ENCODE results near the gene CLCN2.
A peak's percentile ranks its signal among the peaks of the same experiment; 100 is the strongest.

The CLCN2 gene

DNA sequence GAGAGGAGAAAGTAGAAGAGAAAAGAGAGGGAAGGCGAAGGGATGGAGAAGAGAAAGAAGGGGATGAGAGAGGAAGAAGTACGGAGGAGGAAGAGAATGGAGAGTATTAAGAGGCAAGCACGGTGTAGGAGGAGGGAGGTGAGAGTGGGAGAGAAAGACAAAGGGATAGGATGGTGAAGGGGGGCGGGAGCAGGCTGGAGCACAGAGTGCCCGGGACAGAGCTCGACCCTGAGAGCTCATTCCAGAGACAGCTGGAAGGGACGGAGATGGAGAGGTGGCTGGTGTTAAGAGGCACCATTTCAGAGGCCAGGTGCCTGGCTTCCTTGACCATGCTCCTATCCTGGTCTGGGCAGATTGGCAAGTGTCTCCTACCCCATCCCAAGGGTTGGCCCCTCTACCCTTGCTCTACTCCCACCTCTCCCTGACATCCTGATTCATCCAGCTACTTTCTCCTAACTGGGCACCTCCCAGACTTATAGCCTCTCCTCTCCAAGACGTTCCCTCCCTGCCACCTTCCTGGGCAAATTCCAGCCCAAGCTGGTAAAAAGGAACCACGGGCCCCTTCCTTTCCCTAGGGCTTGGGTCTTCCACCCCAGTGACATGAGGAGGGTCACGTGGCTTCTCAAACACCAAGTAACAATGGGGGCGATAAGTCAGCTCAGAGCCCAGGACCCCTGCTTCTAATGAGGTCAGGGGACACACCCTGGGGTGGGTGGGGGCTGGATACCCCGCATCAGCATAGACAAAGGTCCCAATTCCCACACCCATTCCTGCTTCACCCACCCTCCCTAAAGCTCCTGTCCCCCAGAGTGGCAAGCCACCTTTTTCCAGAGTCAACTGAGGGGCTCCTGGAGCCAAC, 1.1 kb downstream of the CLCN2 start:
- no peak for DNase-seq (ENCODE audit: low read depth)

DNA sequence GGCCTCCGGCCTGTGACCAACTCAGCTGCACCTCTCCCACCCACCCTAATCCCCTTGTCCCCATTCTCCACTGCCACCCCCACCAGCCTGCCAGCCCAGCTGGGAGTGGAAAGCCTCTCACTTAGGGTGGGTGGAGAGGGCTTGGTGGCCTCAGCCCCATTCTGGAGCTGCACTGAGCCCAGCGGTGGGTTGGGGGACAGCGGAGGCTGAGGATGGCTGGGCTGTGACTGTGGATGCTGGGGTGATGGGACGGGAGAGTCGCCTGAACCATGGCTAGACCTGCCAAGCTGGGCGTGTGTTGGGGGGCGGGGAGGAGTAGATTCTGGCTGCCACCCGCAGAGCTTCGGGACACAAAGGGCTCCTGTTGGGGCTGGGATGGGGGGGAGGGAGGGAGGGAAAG, 1.8 kb downstream of the CLCN2 start:
- no peak for DNase-seq (ENCODE audit: low read depth)

DNA sequence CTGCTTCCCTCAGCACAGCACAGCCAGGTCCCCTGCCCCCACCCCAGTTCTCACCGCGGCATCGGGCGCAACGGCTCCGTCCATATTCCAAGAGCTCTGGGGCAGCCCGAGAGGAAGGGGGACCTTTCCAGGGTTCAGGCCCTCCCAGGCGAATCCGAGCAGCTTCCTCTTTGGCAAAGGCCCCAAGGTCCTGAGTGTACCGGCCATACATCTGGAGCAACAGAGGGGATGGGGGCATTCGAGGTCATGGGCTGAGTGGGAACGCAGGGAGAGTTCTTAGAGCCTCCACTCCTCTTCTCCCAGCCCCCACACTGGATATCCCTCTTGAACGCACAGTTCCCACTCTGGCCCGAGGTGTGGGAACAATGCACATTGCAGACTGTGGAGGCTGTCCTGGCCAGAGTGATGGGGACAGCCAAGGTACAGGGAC, 2.5 kb downstream of the CLCN2 start:
- DNase-seq (ENCODE audit: low read depth) = no peak

DNA sequence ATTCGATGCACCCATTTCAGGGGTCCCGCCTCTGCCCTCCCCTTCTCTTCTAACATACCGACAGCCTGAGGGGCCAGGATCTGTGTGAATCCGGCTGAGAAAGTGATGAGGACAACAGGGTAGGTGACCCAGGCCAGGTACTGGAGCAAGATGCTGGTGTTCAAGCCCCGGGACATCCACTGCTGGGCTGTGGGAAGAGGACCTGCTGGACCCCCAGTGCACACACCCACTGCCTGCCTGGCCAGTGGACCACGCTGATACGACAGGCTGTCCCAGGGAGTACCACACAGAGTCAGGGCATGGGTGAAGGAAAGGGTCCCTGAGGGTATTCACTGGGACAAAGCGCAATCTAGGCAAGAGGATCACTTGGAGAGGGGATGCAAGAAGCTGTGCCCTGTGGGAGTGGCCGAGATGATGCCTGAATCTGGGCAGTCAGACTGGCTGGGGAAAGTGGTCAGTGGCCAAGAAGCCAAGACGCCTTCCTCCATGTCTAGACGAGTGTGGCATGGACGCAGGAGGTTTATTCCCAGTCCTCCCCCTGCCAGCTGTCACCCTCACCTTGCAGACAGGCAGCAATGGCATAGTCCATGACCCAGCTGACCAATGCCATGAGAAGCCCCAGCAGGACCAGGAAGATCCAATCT, 3.2 kb downstream of the CLCN2 start:
- DNase-seq (ENCODE audit: low read depth) = no peak

DNA sequence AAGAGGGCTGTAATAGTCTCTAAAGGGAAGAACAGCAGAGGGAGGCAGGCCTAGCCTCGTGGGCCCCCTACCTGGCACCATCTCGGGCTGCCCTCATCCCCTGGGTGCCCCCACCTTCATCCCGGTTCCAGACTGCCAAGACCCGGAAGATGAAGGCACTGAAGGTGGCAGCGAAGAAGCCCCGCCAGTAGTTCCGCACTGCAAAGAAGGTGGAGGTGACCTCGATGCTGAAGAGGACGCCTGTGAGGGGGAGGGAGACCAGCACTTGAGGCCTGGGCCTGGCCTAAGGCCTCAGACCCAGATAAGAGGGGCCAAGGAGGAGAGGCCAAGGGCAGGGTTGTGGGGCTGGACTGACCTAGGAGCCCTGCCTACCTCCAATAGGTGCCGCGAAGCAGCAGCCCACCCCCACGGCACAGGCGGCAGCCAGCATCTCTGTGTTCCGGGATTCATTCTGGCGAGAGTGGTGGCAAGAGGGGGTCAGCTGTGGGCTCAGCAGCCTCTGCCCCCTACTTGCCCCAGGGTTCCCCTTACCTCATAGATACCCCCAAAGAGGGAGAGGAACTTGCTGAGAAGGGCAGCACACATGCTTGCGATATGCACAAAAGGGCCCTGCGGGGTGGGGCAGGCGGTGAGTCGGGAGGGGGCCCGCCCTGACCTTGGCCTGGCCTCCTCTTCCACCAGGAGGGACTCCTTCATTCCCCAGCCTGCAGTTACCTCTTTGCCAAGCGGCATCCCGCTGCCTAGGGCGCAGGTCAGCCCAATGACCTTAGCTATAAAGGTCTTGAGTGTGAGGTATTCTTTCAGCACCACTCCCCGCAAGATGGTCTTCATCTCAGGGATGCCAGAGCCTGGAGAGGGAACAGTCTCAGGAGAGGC, 3.9 kb downstream of the CLCN2 start:
- no peak for DNase-seq (ENCODE audit: low read depth)

DNA sequence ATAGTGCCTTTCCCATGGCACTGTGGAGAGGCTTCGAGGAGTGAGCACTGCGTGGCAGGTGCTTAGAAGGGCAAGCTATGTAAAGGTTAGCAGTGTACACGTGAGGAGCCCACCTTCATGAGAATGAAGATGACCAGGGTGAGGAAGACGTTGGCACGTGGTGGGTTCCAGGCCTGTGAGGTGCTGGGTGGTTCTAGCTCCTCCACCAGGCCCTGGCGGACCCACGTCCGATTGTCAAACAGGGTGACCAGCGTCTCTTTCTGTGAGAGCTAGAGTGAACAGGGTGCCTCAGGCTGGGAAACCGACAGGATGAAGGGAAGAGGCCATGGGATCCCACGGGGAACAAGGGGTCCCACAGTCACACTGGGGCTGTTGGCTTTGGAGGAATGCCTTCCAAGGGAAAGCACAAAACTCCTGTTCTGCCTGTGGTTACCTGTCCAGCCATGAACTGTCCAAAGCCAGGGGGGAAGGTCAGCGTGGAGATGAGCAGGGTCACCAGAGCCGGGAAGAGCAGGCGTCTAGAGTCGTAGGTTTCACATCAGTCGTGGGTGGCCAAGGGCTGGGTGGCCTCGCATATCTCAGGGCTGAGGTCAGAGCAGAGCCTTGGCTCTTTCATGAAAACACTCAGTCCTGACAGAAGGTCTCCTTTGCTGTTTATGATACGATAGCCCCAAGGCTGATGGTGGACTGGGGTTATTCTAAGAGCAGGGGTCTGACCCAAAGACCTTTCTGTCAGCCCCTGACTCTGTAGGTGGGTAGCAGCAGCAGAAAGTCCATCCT, 6.0 kb downstream of the CLCN2 start:
- no peak for DNase-seq (ENCODE audit: low read depth)

DNA sequence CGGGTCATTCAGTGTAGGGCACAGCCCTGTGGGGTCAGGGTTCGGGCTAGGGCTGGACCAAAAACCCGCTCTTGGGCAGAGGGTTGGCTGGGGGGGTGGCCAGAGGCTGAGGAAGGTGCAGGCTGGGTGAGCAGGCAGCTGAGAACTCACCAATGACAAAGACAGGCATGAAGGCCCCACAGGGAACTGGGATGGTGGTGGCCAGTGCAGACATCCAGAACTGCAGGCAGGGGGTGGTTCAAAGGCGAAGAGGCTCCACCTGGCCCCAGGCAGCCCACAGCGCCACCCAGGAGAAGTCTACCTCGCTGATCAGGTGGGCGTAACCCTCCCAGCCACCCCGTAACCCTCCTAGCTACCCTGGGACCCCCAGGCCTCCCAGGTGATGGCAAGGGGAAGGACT, 6.7 kb downstream of the CLCN2 start:
- DNase-seq (ENCODE audit: low read depth) = no peak

DNA sequence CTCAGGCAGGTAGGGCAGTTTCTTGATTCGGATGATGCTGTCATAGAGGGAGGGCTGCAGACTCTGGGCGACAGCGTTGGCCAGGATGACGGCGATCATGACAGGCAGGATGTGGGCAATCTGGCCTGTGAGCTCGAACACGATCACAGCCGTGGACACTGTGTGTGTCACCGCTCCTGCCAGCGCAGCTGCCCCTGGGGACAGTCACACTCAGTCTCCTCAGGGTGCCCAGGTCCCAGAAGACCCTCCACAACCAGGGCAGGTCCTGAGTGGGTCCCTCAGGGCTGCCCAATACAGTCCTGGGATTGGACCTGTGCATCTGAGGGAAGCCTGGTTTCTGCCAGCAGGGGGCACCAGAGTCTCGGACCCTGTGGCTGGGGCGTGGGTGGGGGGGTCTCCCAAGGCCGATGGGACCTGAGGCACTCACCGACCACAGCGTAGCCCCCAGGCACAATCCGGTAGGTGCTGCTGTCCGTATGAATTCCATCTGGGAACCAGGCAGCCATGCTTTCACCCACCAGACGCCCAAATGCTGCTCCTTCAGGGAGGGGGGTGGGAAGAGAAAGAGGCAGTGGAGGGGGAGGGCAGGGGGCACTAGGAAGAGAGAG, 7.2 kb downstream of the CLCN2 start:
- peak; percentile 55 for DNase-seq (ENCODE audit: low read depth)

DNA sequence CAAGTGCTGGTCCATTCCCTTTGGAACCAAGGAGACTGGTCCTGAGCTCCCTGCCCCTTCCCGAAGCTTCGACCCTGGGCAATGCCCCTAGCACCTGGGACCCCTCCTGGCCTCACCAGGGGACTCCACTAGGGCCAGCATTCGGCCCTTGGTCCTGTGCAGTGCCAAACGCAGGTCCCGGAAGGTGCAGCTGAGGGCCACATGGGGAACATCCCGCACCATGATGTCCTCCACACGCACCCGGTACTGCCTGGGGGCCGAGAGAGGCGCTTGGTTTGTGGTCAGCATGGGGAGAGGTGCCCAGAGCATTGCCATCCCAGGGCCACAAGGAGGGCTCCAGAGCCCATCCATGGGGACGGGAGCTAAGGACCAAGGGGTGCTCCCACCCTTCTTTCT, 7.9 kb downstream of the CLCN2 start:
- no peak for DNase-seq (ENCODE audit: low read depth)

DNA sequence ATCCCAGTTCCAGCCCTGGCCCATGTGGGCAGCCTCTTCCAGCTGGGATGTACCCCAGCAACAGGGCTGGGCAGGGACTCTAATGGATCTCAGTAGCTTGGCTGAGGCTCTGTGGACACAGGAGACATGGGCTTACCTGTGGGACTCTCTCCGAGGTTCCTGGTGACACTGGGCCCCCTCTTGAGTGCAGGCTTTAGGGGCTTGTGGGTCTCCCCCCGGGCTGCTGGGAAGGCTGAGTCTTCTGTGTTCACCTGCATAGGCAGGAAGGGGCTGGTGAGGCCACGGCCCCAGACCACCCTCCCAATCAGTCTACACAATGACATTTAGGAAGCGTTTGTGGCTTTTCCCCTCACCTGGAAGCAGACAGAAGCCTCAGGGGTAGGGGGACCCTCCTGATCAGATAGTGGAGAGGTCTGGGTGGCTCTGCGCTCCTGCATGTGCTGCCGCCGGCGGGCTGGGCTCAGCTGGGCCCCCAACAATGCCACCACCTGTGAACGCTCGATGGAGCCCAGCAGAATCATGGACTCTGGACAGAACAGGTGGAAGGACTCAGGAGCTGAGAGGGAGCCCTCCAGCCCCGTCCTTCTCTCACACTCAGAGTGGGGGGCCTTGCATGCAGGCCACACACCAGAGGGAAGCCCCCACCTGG, 8.4 kb downstream of the CLCN2 start:
- DNase-seq (ENCODE audit: low read depth) = no peak

DNA sequence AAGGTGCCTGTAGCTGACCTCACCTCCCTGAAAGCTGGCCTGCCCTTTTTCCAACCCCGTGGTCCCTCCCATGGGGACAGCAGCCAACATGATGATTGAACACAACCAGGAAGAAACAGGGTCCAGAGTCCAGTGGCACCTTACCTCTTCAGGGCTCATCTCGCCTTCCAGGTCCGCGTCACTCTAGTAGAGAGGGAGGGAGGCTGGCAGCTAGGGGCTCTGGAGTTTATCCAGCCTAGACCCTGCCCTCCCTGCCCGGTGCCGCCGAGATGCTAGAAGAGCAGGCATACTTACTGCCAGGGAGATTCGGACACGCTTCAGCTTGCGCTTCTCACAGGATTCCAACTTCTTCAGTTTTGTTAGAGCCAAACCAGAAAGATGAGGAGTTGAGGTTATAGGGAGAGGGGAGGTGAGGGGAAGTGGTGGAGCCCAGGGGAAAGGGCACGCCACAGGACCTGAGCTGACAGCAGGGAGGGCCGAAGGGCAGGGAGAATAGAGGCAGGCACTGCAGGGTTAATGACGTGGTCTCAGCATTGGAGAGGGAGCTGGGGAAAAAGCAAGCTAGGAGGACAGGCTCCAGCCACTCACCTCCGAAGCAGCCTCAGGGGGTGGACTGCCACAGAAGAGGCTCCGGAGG, 9.1 kb downstream of the CLCN2 start:
- DNase-seq (ENCODE audit: low read depth) = no peak

DNA sequence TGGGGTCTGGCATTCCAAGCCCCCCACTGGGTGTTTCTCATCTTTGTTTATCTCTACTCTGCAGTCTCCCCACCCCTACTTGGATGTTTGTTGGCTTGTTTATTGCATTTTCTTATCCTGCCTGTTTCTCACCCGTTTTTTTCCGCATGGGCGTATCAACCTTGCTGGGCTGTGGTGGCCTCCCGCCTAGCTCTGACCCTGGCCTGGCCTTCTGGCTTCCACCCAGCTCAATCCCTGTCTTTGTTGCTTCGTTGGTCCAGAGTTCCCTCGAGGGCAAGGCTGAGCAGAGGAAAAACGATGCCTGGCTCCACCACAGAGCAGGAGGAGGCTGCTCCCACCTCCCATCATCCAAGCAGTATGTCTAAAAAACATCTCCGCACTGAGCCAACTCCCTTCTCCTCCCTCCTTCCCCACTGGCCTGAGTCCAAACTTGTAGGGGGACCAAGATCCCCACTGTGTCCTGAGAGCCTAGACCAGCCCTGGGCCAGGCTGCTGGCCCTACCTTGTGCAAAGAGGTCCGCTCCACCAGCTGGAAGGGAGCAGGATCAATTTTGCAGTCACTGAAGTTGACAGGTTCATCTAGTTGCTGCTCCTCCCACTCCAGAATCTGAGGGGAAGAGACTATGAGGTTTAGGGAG, 9.8 kb downstream of the CLCN2 start:
- no peak for DNase-seq (ENCODE audit: low read depth)

DNA sequence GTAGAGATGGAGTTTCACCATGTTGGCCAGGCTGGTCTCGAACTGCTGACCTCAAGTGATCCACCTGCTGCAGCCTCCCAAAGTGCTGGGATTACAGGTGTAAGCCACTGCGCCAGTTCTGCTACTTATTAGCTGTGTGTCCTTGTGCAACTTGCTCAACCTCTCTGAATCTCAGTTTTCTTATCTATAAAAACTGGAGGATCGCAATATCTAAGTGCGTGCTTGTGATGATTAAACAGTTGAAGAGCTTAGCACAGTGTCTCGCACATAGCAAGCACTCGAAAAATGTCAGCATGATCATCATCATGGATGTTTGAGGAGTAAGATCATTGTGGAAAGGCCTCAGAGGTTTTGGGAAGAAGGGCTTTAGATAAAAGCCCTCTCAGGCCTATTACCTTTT, 10.8 kb downstream of the CLCN2 start:
- DNase-seq (ENCODE audit: low read depth) = no peak

DNA sequence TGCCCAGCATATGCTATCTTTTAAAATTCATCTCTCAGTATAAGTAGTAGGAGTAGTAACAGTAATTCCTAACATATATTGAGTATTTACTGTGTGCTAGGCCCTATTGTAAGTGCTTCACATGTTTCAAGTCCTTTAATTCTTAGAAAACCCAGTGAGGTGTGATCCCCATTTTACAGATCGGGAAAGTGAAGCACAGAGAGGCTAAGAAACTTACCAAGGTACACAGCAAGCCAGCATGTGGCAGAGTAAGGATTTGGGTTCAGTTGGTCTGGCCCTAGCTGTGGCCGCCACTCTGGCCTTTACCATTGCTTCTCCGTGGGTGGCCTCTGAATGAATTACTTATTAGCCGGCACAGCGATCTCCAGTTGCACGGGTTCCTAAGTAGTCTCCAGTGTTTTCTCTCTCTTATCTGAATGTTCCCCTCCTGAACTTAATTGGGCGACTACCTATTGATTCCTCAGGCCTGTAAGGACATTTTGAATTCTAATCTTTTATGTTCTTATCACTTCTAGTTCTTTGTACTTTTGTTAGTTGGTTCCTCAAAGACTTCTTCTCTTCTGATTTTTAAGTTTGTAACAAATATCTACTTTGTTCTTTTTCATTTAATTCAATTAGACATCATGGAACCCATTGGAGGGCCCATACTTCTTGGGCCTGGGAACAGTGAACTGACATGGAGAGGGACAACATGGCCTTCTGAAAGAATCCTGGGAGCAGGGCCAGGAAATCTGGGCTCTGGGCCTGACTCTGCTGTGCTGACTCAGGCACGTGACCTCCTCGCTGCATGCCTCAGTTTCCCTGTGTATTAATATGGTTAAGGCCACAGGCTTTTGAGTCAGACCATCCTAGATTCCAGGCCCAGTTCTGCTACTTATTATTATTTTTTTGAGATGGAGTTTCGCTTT, 11.6 kb downstream of the CLCN2 start:
- DNase-seq (ENCODE audit: low read depth) = no peak

DNA sequence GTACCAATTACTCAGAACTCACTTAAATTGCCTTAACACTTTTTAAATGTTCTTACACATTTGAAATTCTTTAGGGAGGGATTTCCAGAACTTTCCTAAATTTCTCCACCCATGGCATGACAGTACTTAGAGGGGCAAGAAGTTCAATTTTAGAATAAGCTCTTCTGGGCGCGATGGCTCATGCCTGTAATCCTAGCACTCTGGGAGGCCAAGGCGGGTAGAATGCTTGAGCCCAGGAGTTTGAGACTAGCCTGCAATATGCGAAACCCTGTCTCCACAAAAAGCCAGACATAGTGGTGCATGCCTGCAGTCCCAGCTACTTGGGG, 13.4 kb downstream of the CLCN2 start:
- DNase-seq (ENCODE audit: low read depth) = no peak

DNA sequence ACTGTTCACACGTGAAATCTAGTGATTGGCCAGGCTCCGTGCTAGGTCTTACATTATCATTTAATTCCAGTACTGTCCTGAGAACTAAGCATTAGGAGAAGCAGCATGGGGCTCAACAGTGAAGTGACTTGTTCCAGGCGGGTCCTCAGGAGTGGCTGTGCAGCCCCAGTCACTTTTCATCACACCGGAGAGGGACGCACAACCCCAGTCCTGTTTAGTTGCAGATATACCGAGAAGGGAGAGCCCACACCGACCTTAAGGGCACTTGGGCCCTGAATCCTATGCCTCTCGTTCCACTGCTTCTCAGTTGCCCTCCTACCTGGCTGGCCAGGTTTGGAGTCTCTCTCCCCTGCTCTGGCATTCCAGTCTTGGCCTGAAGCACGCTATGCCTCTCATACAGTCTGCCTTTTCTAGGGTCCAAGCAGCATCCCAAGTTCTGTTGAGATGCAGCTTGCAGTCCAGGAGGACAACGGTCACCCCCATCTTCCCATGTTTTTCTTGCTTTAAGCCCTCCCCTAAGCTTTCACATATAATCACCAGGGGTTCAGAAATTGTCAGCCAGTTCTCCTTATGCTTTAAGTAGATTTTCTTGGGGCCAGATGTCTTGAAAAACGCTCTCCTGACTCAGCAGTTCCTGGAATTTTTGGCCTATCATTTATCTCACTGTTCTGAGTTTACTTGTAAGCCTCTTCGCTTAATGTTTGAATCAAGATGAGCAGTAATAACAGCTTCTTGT, 13.9 kb downstream of the CLCN2 start:
- DNase-seq (ENCODE audit: low read depth) = no peak

DNA sequence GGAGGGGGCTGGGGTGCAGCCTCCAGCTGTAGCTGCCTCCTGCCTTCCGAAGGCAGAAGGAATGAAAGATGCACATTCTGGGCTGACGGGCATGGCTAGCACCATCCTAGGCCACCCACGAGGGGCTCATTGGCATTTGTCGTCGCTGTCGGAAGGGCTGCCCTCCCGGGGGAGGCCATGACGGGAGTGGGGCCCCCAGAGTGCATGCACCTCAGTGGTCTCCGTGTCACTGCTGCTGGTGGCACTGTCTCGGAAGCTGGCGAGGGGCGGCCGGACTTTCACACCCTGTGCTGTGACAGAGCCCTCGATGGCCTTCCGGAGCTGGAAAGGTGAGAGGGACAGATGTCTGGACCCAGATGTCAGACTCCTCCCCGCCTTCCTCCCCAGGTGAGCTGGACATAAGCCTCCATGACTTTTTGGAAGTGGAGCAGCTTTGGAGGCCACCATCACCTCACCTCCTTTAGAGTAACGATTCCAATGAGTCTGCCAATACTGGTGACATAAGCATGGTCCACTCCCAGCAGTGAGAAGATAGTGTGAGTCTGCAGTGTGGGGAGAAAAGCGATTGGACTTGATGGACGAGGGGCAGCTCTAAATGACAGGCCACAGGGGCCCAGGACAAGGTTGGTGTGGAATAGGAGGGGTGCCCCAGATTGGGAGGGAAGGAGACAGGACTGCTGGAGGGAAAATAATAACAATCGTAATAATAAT, 14.8 kb downstream of the CLCN2 start:
- no peak for DNase-seq (ENCODE audit: low read depth)

All from activated T-cell treated with anti-CD3 and anti-CD28 coated beads for 48 hours (primary cell).